ENCODE data around the gene VASP.

DNA sequence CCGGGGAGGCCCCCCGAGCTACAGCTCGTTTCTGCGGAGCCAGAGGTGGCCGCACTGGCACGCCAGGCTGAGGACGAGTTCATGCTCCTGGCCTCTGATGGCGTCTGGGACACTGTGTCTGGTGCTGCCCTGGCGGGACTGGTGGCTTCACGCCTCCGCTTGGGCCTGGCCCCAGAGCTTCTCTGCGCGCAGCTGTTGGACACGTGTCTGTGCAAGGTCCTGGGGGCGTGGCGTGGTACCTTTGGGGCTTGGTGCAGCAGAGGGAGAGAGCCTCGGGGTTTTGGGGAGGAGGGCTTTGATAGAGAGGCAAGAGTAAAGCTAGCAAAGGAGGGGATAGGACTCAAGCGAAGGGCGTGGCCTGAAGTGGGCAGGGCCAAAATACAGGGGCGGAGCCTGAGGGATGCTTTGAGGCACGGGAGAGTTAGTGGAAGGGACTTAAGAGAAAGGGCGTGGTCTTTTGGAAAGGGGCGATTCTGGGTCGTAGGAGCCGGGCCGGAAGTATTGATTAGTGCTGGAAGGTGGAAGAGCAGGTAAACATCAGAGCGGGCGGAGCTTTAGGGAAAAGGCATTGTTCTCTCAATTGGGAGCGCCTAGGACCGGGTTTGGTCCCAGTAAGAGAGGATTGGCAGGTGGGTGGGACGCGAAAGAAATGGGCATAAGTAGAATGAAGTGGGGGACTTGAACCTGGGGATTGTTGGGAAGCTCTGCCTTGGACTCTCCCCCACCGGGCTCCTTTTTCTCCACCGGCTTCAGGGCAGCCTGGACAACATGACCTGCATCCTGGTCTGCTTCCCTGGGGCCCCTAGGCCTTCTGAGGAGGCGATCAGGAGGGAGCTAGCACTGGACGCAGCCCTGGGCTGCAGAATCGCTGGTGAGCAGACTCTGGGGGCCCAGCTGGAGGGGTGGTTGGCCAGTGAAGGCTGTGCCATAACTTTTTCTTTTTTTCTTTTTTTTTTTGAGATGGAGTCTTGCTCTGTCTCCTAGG lies 7.8 kb upstream of the VASP start:
- TF ChIP-seq POLR2A (IDR thresholded peaks at IDR 0.05) (no peak), CTCF (IDR thresholded peaks at IDR 0.05) (no peak), POLR2AphosphoS5 (IDR thresholded peaks at IDR 0.05) (no peak), EP300 (IDR thresholded peaks at IDR 0.05) (no peak)

Measured in gastroesophageal sphincter (tissue), 3 donors.